Mucosa of descending colon (tissue), 3 donors: Measurements from ENCODE around the gene TBC1D9. TPM values are rescaled to one million over a fixed set of nuclear protein-coding genes. Genes with fewer than 3 reads are reported as not detected.

Source experiments
- ATAC-seq: fragments of 200-7000 bp; cut with Tn5 transposase; one replicate; pipeline ENCODE4 v1.9.1; 2020; ENCODE audit warnings: mild to moderate bottlenecking, moderate library complexity
- DNase-seq, 3 donors: peaks; one replicate each; pipeline ENCODE4 v3.0.0-alpha.2; 2020
- H3K36me3 ChIP-seq: fragments of 200-600 bp; one replicate; pipeline ENCODE4 v1.8.0; 2021; ENCODE audit warnings: low read depth, mild to moderate bottlenecking
- H3K4me1 ChIP-seq: fragments of 200-600 bp; one replicate; pipeline ENCODE4 v1.8.0; 2021; ENCODE audit warnings: low read depth, mild to moderate bottlenecking
- H3K4me3 ChIP-seq: fragments of 200-600 bp; one replicate; pipeline ENCODE4 v1.8.0; 2021; ENCODE audit warnings: mild to moderate bottlenecking
- H3K9me3 ChIP-seq: fragments of 200-600 bp; one replicate; pipeline ENCODE4 v1.8.0; 2021; ENCODE audit warnings: mild to moderate bottlenecking
- CTCF ChIP-seq: fragments of 200-600 bp; IDR thresholded peaks from one replicate; pipeline ENCODE4 v1.8.0; 2022; ENCODE audit warnings: antibody characterized with exemption, mild to moderate bottlenecking
- intact Hi-C, 2 donors: fragments of 100-400 bp; cut with DNase I in 1 of 2; cut with micrococcal nuclease in 1 of 2; formaldehyde crosslinking; loops; one replicate each; pipeline versions ENCODE4 v1.11.0 to v1.11.1; 2022; cut with DNase I, micrococcal nuclease
- total RNA-seq, 3 donors: library from RNA; stranded (reverse); fragmentation: NEBNext Ultra II Directional in 2 of 3; extraction: Animal tissue kit (Norgen Biotek cat#: 25700) in 2 of 3; gene quantifications; one replicate each; pipeline versions ENCODE4 v1.2.1 to v1.2.4, GENCODE V29; 2021 to 2023
- donor health status: DM: no; HTN: no; CAD: no; lungs with moderate emphysema.
- donor health status: DM: no; HTN: no; CAD: no.
- donor health status: DM: no; HTN: yes; CAD: no.

Gene TBC1D9
- total RNA-seq, 3 donors from 2014 or later = 9.1 to 20.2 (median 11.6) TPM

GRCh38 chr4:140641105-140641555 is 115.1 kb downstream of the TBC1D9 start:
- intact Hi-C loops = no loop called here
- no peaks in the 10 kb centered on the region for H3K36me3 ChIP-seq
- no peak overlapping the region for H3K4me3 ChIP-seq
- no peak for DNase-seq
- ATAC-seq = no peak
- H3K9me3 ChIP-seq = no peaks in the 10 kb centered on the region
- no peaks in the 10 kb centered on the region for H3K4me1 ChIP-seq
- TF ChIP-seq CTCF = no peak

GRCh38 chr4:140640150-140640748 is 115.9 kb downstream of the TBC1D9 start:
- no peaks in the 10 kb centered on the region for H3K4me1 ChIP-seq
- TF ChIP-seq CTCF = no peak
- DNase-seq = no peak
- intact Hi-C loops = no loop called here
- ATAC-seq = no peak
- H3K9me3 ChIP-seq = no peaks in the 10 kb centered on the region
- H3K4me3 ChIP-seq = no peak overlapping the region
- no peaks in the 10 kb centered on the region for H3K36me3 ChIP-seq

- DNase-seq (no peak), ATAC-seq (no peak)
- H3K36me3 ChIP-seq = no peaks in the 10 kb centered on the region
- no peak overlapping the region for H3K4me3 ChIP-seq
- H3K4me1 ChIP-seq = no peaks in the 10 kb centered on the region
- intact Hi-C loops = no loop called here
- no peaks in the 10 kb centered on the region for H3K9me3 ChIP-seq
- no peak for TF ChIP-seq CTCF
Observed at GRCh38 chr4:140639066-140639465, 117.1 kb downstream of the TBC1D9 start.

DNA sequence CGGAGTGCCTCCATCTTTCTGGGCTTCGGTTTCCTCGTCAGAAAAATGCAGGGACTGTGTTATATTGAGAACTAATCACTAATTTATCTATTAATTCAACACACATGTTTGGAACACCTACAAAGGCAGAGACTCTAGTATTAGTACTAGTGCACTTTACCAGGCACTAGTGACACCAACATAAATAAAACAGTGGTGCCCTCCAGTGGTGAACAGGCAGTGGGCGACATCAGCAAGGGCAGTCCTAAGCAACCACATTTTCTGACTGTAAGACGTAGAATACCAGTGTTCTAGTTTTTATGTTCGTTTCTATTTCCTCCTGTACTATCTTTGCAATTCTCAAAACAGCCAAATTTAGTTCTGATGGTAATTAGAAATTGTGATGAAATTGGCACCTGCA is 118.3 kb downstream of the TBC1D9 start:
- no peaks in the 10 kb centered on the region for H3K9me3 ChIP-seq
- H3K4me3 ChIP-seq = no peak overlapping the region
- peak; percentile 46 for TF ChIP-seq CTCF
- ATAC-seq = peak; percentile 74
- H3K4me1 ChIP-seq = no peaks in the 10 kb centered on the region
- peak in 1 of 3 donors; percentile 62 for DNase-seq
- H3K36me3 ChIP-seq = no peaks in the 10 kb centered on the region
- intact Hi-C loops = no loop called here

GRCh38 chr4:140635606-140636005 is 120.6 kb downstream of the TBC1D9 start:
- DNase-seq (peak in 2 of 3 donors; percentile 64 to 70), ATAC-seq (peak; percentile 88)
- Histone ChIP-seq H3K4me1 (no peaks in the 10 kb centered on the region), H3K9me3 (no peaks in the 10 kb centered on the region), H3K36me3 (no peaks in the 10 kb centered on the region), H3K4me3 (no peak overlapping the region)
- intact Hi-C loops = no loop called here
- no peak for TF ChIP-seq CTCF

GRCh38 chr4:140633951-140634350 is 122.2 kb downstream of the TBC1D9 start:
- no peak for TF ChIP-seq CTCF
- ATAC-seq (no peak), DNase-seq (no peak)
- no peaks in the 10 kb centered on the region for H3K4me1 ChIP-seq
- H3K9me3 ChIP-seq = no peaks in the 10 kb centered on the region
- H3K36me3 ChIP-seq = no peaks in the 10 kb centered on the region
- no peak overlapping the region for H3K4me3 ChIP-seq
- intact Hi-C loops = no loop called here
